LoVo (cell line): ENCODE data around the gene LRRC42.
A peak's percentile ranks its signal among the peaks of the same experiment; 100 is the strongest.

ENCODE experiments used
- DNase-seq: peaks from one replicate; pipeline ENCODE4 v3.0.0-alpha.2; 2016; ENCODE audit warnings: low spot score

LRRC42 gene

DNA sequence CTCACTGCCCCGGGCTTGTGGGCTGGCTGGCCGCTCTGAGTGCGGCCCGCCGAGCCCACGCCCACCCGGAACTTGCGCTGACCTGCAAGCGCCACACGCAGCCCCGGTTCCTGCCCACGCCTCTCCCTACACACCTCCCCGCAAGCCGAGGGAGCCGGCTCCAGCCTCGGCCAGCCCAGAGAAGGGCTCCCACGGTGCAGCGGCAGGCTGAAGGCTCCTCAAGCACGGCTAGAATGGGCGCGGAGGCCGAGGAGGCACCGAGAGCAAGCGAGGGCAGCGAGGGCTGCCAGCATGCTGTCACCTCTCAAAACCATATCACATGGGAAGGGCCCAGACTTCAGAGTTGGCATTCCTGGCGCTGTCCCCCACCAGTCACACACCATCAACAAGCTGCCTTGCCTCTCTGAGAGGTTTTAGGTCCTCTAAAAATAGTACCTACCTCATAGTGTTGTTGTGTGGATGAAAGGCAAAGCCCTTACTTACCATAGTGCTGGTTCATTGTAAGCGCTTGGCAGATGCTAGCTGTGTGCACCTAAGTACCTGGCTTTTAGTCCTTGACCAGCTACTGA lies 58.4 kb downstream of the LRRC42 start:
- DNase-seq: no peak

DNA sequence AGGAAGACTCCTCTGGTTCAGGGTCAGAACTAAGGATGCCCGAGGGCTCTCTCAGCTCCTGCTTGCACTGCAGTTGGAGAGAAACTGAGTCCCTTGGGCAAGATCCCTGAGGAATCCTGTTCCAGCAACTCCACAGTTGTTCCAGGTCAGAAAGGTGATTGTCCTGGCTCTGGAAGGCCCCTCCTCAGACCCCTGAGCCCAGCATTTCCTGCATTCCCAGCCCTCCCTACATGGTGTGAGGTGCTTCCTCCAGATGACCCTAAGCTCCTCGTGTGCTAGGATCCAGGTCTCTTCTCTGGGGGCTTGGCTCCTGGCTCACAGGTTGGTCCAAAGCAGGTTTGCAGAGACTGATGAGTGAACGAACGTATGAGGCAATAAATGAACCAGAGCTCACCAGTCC lies 60.4 kb downstream of the LRRC42 start:
- no peak for DNase-seq

DNA sequence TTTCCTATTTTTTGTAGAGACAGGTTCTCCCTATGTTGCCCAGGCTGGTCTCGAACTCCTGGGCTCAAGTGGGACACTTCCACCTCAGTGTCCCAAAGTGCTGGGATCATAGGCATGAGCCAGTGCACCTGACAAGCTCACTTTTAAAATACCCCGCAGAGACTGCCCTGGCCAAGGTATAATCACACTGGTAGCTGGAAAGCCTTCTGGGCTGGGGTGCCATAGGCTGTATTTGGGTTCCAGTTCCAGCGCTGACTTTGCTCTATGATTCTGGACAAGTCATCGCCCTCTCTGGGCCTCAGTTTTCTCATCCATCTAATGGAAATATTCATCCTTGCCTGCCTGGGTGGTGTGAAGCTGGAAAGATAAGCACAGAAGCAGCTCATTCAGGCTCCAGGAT lies 61.5 kb downstream of the LRRC42 start:
- no peak for DNase-seq

DNA sequence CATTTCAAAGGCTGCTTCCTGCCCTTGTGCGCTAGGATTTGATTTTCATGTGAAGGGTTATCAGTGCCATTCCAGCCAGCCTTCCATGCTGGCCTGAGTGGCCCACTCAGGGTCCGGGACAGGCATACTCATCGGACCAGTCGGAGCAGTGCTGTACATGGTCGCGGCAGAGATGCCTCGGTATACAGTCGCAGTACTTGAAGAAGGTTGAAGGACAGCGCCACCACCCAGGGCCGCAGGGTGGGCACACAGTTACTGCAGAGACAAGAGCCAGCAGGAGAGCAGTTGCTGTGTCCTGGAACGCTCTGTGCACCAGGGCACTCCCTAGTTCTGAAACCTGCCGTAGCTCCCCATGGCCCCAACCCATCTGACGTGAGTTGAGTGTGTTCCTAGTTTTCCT lies 62.7 kb downstream of the LRRC42 start:
- no peak for DNase-seq

DNA sequence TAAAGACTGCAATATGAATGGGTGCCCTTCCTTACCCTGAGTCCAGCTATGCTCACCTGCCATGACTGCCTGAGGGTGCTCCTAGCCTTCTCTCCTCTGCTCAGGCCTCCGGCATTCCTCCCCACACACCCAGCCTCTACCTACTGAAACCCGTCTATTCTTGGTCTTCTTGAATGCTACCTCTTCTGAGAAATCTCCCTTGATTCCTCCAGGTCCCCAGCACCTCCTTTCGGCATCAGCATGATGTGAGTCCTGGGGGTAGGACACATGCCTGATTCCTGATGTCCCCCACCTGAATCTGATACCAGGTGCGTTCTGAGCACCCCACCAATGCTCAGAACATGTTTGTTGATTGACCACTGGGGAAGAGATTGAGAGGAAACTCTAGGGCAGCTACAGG lies 63.3 kb downstream of the LRRC42 start:
- no peak for DNase-seq

DNA sequence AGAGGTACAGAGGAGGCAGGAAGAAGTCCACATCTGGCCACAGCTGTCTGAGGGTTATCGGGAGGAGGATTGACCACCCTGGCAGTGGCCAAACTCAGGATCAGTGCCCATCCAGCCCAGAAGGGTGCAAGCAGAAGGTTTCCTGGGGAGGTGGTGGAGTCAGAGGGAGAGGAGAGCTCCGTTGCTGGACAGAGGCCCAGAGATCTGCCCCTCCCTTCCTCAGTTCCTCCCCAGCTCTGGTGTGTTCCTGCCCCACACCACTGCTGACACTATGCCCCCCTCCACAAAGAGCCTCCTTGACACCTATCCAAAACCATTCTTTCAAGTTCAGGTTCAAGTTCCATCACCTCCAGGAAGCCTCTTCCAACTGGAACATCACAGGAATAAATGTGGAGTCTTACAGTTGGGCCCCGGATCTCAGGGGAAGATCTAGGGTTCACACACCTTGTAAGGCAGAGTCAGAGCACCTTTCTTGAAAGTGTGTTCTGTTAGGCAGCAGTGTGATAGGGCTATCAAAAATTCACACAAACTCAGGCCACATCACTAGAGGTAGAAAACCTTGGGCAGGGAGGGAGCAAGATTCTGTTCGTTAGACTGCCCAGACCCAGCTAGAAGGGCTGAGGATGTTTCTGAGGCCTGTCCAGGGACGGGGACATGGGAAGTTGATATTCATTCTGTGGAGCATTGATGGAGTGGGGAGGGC lies 64.4 kb downstream of the LRRC42 start:
- no peak for DNase-seq

DNA sequence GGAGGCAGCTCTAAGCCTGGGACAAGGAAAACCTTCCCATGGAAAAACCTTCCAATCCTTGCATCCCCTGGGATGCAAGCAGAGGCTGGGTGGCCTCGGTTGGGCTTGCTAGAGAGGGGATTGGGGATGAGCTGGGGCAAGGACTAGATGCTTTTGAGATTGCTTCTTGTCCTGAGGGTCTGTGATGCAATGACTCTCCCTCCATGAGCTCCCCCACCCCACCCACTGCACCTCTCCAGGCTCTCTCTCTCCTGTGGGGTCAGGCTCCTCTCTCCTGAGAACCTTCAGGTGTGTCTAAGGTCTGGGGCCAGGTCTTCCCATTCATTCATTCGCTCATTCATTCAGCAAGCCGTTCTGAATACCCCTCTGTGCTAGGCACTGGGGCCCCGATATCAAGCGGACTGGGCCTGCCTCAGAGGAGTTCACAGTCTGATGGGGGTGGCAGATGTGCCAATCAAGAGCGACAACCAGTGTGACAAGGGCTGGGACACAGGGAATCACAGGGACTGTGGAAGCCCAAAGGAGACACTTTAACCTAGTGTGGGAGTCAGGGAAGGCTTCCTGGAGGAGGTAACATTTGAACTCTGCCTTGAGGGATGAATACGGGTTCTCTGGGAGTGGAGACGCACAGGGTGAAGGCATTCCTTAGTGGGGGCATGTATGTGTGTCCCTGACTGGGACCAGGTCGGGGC lies 65.3 kb downstream of the LRRC42 start:
- no peak for DNase-seq

DNA sequence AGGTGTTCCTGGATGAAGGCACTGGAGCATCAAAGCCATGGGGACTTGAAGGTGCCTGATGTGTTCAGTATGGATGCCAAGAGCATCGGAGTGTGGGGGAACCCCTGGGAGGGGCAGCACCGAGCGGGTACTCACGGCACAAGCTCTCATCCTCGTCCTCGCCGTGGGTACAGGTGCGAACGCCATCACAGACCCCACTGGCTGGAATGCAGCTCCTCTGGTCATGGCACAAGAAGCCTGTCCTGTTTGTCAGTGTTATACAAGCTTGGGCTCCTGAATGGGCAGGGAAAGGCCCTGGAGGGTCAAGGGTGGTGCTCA lies 65.8 kb downstream of the LRRC42 start:
- no peak for DNase-seq

- no peak for DNase-seq
Measured at GRCh38 chr1:54012863-54013262, 66.7 kb downstream of the LRRC42 start.

- DNase-seq: no peak
Measured at GRCh38 chr1:54013393-54014008, 67.4 kb downstream of the LRRC42 start.

DNA sequence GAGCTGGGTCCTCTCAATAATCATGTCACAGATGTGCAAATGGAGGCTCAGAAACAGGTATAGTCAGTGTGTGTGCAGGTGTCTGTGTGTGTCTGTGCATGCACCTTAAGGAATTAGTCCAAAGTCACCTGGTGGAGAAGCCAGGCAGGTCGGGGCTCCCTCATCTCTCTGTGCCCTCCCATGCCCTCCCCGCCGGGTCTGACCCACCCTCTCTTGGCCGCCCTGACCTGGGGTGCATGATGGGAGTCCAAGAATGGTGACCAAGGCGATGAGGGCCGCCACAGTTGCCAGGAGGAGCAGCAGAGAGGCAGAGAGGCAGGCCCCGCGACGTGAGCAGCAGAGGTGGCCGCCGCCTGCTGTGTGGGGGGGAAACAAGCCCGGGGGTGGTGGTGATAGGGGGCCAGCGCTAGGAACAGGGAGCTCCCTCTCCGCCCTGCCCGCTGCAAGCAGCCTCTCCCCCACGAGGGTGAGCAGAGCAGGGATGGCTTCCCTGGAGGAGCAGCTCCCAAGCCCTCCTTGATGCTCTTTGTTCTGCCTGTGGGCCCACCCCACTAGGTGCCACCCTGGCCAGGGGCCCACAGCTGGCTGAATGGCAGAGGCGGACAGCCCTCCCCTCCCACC lies 68.0 kb downstream of the LRRC42 start:
- DNase-seq: no peak

DNA sequence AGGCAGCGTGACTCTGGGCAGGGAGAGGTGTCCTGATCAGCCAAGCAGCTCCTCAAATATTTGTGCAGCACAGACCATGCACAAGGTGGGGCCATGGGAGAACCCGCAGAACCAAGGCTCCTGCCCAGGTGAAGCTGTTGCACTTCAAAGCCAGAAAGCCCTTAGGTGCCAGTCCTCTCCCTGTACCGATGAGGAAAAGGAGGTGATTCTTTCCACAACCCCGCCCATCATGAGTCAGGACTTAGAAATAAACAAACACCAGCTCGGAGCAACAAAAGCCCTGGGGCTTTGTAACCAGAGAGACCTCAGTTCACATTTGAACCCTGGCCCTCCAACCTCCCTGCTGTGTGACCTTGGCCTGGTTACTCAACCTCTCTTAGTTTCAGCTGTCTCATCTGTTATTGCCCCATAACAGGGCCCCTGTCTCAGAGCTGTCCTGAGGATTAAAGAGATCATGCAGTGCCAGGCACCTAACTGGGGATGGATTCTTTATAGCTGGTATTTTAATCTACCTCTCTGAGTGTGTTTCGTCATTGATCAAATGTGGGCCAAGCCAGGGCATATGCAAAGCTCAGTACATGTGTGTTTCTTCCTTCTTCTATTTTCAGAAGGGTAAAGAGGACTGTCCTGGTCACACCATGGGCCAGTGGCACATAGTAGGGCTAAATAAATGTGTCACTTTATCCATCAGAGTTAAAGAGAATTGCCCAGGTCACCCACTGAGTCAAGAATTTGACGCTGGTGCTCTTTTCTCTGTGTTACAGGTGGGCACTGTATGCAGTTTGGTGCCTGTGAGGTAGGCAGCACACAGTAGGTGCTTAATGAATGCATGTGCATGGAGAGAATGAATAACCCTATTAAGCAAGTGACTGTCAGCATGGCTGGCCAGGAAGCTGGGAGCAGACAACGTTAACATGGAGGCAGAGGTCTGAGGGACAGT lies 70.5 kb downstream of the LRRC42 start:
- DNase-seq: peak; percentile 93
